Muscle layer of duodenum (tissue), 2 donors: ENCODE data around the gene TARBP2.
A peak's percentile ranks its signal among the peaks of the same experiment; 100 is the strongest.

Experiments used
- H3K27ac ChIP-seq: one replicate; pipeline ENCODE4 v1.7.0; 2013; ENCODE audit warnings: mild to moderate bottlenecking, low read length
- H3K27me3 ChIP-seq: one replicate; pipeline ENCODE4 v1.7.0; 2013; ENCODE audit warnings: low read depth, mild to moderate bottlenecking, control low read depth, low read length
- H3K36me3 ChIP-seq, 2 donors: one replicate each; pipeline ENCODE4 v1.7.0; 2013; ENCODE audit warnings: low read length in 2 of 2, control low read depth in 1 of 2, mild to moderate bottlenecking in 1 of 2; ENCODE audit not compliant: insufficient read depth in 2 of 2, control insufficient read depth in 1 of 2
- H3K4me1 ChIP-seq, 2 donors: one replicate each; pipeline ENCODE4 v1.7.0; 2013; ENCODE audit warnings: low read length in 2 of 2, mild to moderate bottlenecking in 2 of 2, control low read depth in 1 of 2, moderate library complexity in 1 of 2; ENCODE audit not compliant: insufficient read depth in 2 of 2, control insufficient read depth in 1 of 2
- H3K4me3 ChIP-seq, 2 donors: one replicate each; pipeline ENCODE4 v1.7.0; 2013; ENCODE audit warnings: low read length in 2 of 2, low read depth in 1 of 2, mild to moderate bottlenecking in 1 of 2
- H3K9me3 ChIP-seq, 2 donors: one replicate each; pipeline ENCODE4 v1.7.0; 2013; ENCODE audit warnings: low read length in 2 of 2, control low read depth in 1 of 2, mild to moderate bottlenecking in 1 of 2; ENCODE audit not compliant: control insufficient read depth in 1 of 2
- donor health status: healthy.

Gene TARBP2

DNA sequence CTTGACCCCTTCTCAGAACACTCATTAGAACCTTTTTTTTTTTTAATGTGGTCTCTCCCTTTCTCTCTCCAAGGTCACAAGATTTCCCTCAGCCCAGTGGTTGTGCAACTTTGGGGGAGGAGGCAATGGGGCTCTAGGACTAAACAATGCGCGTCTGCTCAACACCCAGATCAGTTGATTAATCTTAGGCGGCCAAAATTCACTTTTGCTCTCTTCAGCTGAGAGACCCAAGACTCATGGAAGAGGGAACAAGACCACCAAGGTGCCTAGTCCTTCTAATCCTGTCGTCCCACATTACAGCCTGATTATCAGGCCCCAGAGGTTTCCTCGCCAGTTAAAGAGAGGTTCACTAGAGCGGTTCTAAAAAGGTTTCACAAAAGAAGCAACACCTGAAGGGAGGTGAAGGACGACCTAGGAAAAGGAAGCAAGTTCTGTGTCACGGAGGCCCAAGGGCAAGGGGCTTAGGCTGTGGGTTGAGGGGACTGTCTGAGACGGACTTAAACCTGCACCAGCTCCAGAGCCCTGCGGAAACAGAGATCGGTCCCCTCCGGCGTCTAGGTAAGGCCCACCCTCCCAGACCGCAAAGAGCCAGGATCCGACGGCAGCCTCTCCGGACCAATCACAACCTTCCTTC, 824 bp upstream of the TARBP2 start:
- no peaks in the 10 kb centered on the region for H3K27me3 ChIP-seq
- H3K4me1 ChIP-seq = peaks cover 21 to 35% of the 10 kb centered on the region in 2 donors
- peak overlapping the region; percentile 100 for H3K27ac ChIP-seq
- H3K4me3 ChIP-seq = peak overlapping the region; percentile 63 to 92
- peaks cover 1 to 10% of the 10 kb centered on the region in 2 donors for H3K36me3 ChIP-seq
- no peaks in the 10 kb centered on the region for H3K9me3 ChIP-seq

- no peaks in the 10 kb centered on the region for H3K27me3 ChIP-seq
- peaks cover 9 to 24% of the 10 kb centered on the region in 2 donors for H3K36me3 ChIP-seq
- H3K27ac ChIP-seq = peak overlapping the region; percentile 100
- H3K4me3 ChIP-seq = peak overlapping the region; percentile 63 to 77
- H3K9me3 ChIP-seq = no peaks in the 10 kb centered on the region
- peaks cover 14 to 30% of the 10 kb centered on the region in 2 donors for H3K4me1 ChIP-seq
Observed at GRCh38 chr12:53501615-53502181, 615 bp downstream of the TARBP2 start.

- Histone ChIP-seq H3K36me3 (peaks cover 14 to 30% of the 10 kb centered on the region in 2 donors), H3K27me3 (no peaks in the 10 kb centered on the region), H3K4me3 (peak overlapping the region; percentile 63 to 77), H3K9me3 (no peaks in the 10 kb centered on the region), H3K4me1 (peaks cover 14 to 30% of the 10 kb centered on the region in 2 donors), H3K27ac (no peak overlapping the region)
Observed at GRCh38 chr12:53502331-53502730, 1.2 kb downstream of the TARBP2 start.

GRCh38 chr12:53502983-53503728, 2.1 kb downstream of the TARBP2 start:
- H3K4me3 ChIP-seq = no peak overlapping the region
- H3K27me3 ChIP-seq = no peaks in the 10 kb centered on the region
- H3K9me3 ChIP-seq = no peaks in the 10 kb centered on the region
- H3K36me3 ChIP-seq = peaks cover 18 to 30% of the 10 kb centered on the region in 2 donors
- H3K4me1 ChIP-seq = peaks cover 14 to 25% of the 10 kb centered on the region in 2 donors
- H3K27ac ChIP-seq = no peak overlapping the region

DNA sequence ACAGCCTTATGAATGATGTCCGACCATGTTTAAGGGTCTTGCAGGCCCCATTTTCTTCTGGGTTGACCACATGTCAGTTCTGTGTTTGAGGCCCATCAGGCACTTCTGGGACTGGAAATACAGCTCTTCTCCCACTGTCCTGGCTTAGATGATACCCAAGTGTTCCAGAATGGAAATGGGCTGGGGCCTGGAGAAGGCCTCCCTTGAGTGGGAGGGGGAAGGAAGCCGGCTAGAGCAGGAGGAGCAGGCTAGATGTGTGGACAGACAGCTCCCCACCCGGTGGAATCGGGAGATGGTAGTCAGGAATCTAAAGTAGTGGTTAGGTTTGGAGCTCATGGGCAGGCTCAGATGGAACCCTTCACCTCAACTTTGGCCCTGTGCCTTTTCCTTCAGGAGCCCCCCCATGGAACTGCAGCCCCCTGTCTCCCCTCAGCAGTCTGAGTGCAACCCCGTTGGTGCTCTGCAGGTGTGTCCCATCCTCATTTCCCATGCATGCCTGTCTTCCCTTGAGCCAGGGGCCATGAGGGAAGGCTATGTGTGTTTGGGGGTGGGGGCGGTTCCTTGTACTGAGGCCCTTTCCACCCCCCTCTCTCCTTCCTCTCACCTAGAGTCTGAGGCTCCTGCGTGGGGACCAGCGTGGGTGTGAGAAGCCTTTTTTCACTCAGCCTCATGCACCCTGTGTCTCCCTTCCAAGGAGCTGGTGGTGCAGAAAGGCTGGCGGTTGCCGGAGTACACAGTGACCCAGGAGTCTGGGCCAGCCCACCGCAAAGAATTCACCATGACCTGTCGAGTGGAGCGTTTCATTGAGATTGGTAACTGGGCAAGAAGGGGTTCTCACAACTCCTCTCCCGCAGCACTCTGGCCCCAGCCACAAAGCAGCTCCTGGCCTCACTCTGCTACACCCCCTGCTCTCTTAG, 3.2 kb downstream of the TARBP2 start:
- H3K27ac ChIP-seq = no peak overlapping the region

GRCh38 chr12:53505086-53505485, 4.0 kb downstream of the TARBP2 start:
- Histone ChIP-seq H3K9me3 (no peaks in the 10 kb centered on the region), H3K27ac (no peak overlapping the region), H3K4me3 (no peak overlapping the region), H3K36me3 (peaks cover 18 to 30% of the 10 kb centered on the region in 2 donors), H3K27me3 (no peaks in the 10 kb centered on the region), H3K4me1 (peaks cover 10 to 29% of the 10 kb centered on the region in 2 donors)

More for the DNA sequence above, 3.2 kb downstream of the TARBP2 start:
- Histone ChIP-seq H3K4me3 (no peak overlapping the region), H3K9me3 (no peaks in the 10 kb centered on the region), H3K27me3 (no peaks in the 10 kb centered on the region), H3K4me1 (peaks cover 14 to 29% of the 10 kb centered on the region in 2 donors), H3K36me3 (peaks cover 18 to 30% of the 10 kb centered on the region in 2 donors)

DNA sequence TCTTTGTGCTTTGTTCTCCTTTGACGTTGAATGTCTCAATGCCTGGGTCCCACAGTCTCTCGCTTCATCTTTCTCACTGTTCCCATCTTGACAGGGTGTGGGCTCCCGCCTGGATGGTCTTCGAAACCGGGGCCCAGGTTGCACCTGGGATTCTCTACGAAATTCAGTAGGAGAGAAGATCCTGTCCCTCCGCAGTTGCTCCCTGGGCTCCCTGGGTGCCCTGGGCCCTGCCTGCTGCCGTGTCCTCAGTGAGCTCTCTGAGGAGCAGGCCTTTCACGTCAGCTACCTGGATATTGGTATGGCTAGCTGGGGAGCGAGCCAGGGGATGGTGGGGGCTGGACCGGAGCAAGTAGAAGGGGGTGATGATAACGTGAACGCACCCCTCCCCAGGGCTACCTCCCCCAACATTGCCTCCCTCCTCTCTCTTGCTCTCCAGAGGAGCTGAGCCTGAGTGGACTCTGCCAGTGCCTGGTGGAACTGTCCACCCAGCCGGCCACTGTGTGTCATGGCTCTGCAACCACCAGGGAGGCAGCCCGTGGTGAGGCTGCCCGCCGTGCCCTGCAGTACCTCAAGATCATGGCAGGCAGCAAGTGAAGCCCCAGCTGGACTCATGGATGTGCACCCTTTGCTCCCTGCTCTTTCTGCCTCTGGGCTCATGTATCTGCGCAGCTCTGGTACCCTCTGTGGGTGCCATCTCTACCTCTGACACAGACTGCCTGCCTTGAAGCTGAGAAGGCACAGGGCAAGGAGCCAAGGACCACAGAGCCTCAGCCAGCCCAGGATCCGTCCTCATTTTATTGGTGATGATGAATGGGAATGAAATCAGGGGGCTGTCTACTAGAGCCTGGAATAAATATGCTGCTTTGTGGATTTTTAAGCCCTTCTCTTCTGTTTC, 4.7 kb downstream of the TARBP2 start:
- Histone ChIP-seq H3K27me3 (no peaks in the 10 kb centered on the region), H3K4me3 (no peak overlapping the region), H3K4me1 (peaks cover 8 to 26% of the 10 kb centered on the region in 2 donors), H3K27ac (no peak overlapping the region), H3K9me3 (no peaks in the 10 kb centered on the region), H3K36me3 (peaks cover 18 to 37% of the 10 kb centered on the region in 2 donors)

GRCh38 chr12:53506450-53506785, 5.3 kb downstream of the TARBP2 start:
- Histone ChIP-seq H3K4me3 (no peak overlapping the region), H3K27ac (no peak overlapping the region), H3K27me3 (no peaks in the 10 kb centered on the region), H3K36me3 (peaks cover 18 to 43% of the 10 kb centered on the region in 2 donors), H3K9me3 (no peaks in the 10 kb centered on the region), H3K4me1 (peaks cover 8 to 25% of the 10 kb centered on the region in 2 donors)

GRCh38 chr12:53506881-53507602, 6.0 kb downstream of the TARBP2 start, which contains the start of gene NPFF:
TSS of gene NPFF (minus strand) at chr12:53507484. CDS start at chr12:53507474, 10 bp downstream.
- Histone ChIP-seq H3K27ac (no peak within 1 kb of the TSS), H3K4me3 (no peak within 1 kb of the TSS), H3K4me1 (peaks cover 2 to 19% of the 10 kb centered on the region in 2 donors), H3K36me3 (peaks cover 24 to 49% of the 10 kb centered on the region in 2 donors), H3K27me3 (no peaks in the 10 kb centered on the region), H3K9me3 (no peaks in the 10 kb centered on the region)

DNA sequence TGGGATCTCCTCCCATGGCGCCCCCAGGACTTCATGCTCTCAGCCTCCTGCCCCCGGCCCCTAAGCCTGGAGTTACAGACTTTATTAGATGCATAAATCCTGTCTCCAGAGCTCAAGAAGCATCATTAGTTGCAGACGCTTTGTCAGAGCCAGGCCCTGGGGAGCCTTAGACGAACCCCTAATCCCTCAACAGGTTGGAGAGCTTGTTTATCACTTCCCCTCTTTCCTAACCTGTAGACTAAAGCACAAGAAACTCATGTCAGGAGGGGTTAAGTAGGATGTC, 6.5 kb downstream of the TARBP2 start:
- Histone ChIP-seq H3K4me3 (no peak overlapping the region), H3K9me3 (no peaks in the 10 kb centered on the region), H3K4me1 (peaks cover 0 to 14% of the 10 kb centered on the region in 2 donors), H3K36me3 (peaks cover 29 to 54% of the 10 kb centered on the region in 2 donors), H3K27ac (no peak overlapping the region), H3K27me3 (no peaks in the 10 kb centered on the region)
